HEK293 (cell line): ENCODE results near the gene C4orf36.

Experiments used
- ZNF114 ChIP-seq: fragments of 450-650 bp; formaldehyde crosslinking; IDR thresholded peaks from 2 replicates; pipeline ENCODE4 v1.5.0; 2017; ENCODE audit warnings: missing biosample characterization, missing genetic modification characterization
- ZNF585B ChIP-seq: fragments of 450-650 bp; formaldehyde crosslinking; IDR thresholded peaks from 2 replicates; pipeline ENCODE4 v1.5.1; 2016; ENCODE audit warnings: missing biosample characterization, missing genetic modification characterization

DNA sequence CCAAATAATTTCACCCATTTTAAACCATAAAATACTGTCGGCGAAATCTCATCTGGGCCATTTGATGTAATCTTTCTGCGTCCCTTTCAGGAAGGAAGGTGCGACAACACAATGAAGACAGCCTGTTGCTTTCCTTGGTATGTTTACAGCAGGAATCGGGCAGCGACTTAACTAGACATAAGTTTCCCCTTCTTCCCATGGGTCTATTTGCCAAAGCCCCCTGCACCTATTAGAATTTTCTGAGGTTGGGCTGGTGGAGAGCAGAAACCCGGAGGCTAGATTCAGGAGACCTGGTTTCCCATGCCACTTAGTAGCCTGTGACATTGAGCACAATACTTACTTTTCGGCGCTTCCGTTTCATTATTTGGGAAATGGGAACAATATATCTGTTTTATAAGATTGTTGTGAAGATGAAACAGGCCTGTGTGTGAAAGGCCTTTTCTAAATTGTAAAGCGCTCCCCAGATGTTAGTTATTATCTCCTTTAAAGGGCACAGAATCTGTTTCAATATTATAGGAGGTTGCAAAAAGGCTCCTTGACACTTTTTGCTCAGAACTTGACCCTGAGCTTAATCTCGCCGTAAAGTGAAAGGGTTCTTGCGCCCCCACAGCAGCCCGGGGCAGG lies 42.0 kb upstream of the C4orf36 start:
- no peak for TF ChIP-seq ZNF585B (tag by site-specific recombination)
- no peak for TF ChIP-seq ZNF114 (tag by site-specific recombination)
